Measurements from ENCODE around the gene NDUFA3.

Gene NDUFA3

GRCh38 chr19:54107876-54108490 is 5.3 kb downstream of the NDUFA3 start:
- no peak for DNase-seq (ENCODE audit: low read depth)

GRCh38 chr19:54108496-54108895 is 5.8 kb downstream of the NDUFA3 start:
- no peak for DNase-seq (ENCODE audit: low read depth)

- no peak for DNase-seq (ENCODE audit: low read depth)
Observed at GRCh38 chr19:54109651-54110050, 7.0 kb downstream of the NDUFA3 start.

- DNase-seq (ENCODE audit: low read depth) = no peak
Observed at GRCh38 chr19:54114340-54115108, 11.9 kb downstream of the NDUFA3 start.

GRCh38 chr19:54115109-54116063 is 12.7 kb downstream of the NDUFA3 start, which contains the start of the genes PRPF31 and TFPT:
Gene PRPF31 (plus strand): TSS chr19:54115754. CDS start chr19:54118279, 2,525 bp downstream.
Gene TFPT (minus strand): TSS chr19:54115657. CDS start chr19:54115269, 388 bp downstream.
- DNase-seq (ENCODE audit: low read depth) = peak; percentile 95

GRCh38 chr19:54121259-54121658 is 18.6 kb downstream of the NDUFA3 start:
- DNase-seq (ENCODE audit: low read depth) = no peak

- DNase-seq (ENCODE audit: low read depth) = no peak
Observed at GRCh38 chr19:54123682-54124081, 21.0 kb downstream of the NDUFA3 start.

GRCh38 chr19:54124393-54124792 is 21.7 kb downstream of the NDUFA3 start:
- no peak for DNase-seq (ENCODE audit: low read depth)

- no peak for DNase-seq (ENCODE audit: low read depth)
Observed at GRCh38 chr19:54125713-54126112, 23.1 kb downstream of the NDUFA3 start.

- DNase-seq (ENCODE audit: low read depth) = no peak
Observed at GRCh38 chr19:54127688-54128440, 25.2 kb downstream of the NDUFA3 start.

GRCh38 chr19:54128441-54128725 is 25.7 kb downstream of the NDUFA3 start:
- DNase-seq (ENCODE audit: low read depth) = no peak

- DNase-seq (ENCODE audit: low read depth) = no peak
Observed at GRCh38 chr19:54128796-54129616, 26.4 kb downstream of the NDUFA3 start.

GRCh38 chr19:54129617-54129996 is 27.0 kb downstream of the NDUFA3 start:
- no peak for DNase-seq (ENCODE audit: low read depth)

- DNase-seq (ENCODE audit: low read depth) = no peak
Observed at GRCh38 chr19:54133312-54133956, 30.8 kb downstream of the NDUFA3 start.

- DNase-seq (ENCODE audit: low read depth) = no peak
Observed at GRCh38 chr19:54133957-54134590, 31.4 kb downstream of the NDUFA3 start.

GRCh38 chr19:54136086-54136863 is 33.6 kb downstream of the NDUFA3 start:
- DNase-seq (ENCODE audit: low read depth) = no peak

GRCh38 chr19:54136864-54137698 is 34.4 kb downstream of the NDUFA3 start:
- DNase-seq (ENCODE audit: low read depth) = peak; percentile 99
